HG03342 (cell line): ENCODE data around the gene PTPMT1.
A peak's percentile ranks its signal among the peaks of the same experiment; 100 is the strongest.

ENCODE experiments used
- ATAC-seq: cut with Tn5 transposase; IDR thresholded peaks from one replicate; pipeline ENCODE4 v1.9.1; 2021; ENCODE audit warnings: mild to moderate bottlenecking, moderate library complexity; ENCODE audit not compliant: unreplicated experiment

PTPMT1 gene

GRCh38 chr11:47605921-47606320 is 40.5 kb downstream of the PTPMT1 start:
- ATAC-seq: no peak

- no peak for ATAC-seq
These were observed 41.3 kb downstream of the PTPMT1 start for GRCh38 chr11:47606731-47607130.

GRCh38 chr11:47607380-47607779 is 42.0 kb downstream of the PTPMT1 start:
- no peak for ATAC-seq

GRCh38 chr11:47609675-47610074 is 44.3 kb downstream of the PTPMT1 start:
- no peak for ATAC-seq

- peak; percentile 81 for ATAC-seq
These were observed 46.0 kb downstream of the PTPMT1 start for GRCh38 chr11:47611348-47611794.

GRCh38 chr11:47615249-47615648 is 49.9 kb downstream of the PTPMT1 start:
- ATAC-seq: no peak

GRCh38 chr11:47616726-47617416 is 51.5 kb downstream of the PTPMT1 start:
- no peak for ATAC-seq

- no peak for ATAC-seq
These were observed 52.0 kb downstream of the PTPMT1 start for GRCh38 chr11:47617417-47617809.

GRCh38 chr11:47620836-47621378 is 55.5 kb downstream of the PTPMT1 start:
- ATAC-seq: no peak
